ENCODE data around the gene LDLRAD3. TPM values are rescaled to one million over a fixed set of nuclear protein-coding genes. Genes with fewer than 3 reads are reported as not detected.

LDLRAD3 gene
- total and polyA plus RNA-seq, 7 donors, result 5.9 to 20.7 (median 12.1) TPM

- 92 to 95% (median 93%) methylated on average over 8 of the region's 8 CpGs for WGBS, 3 donors
- Histone ChIP-seq H3K4me1 (peaks cover 24% of the 10 kb centered on the region), H3K36me3 (ENCODE audit: insufficient read depth in 1 of 2, low read depth in 1 of 2) (no peaks in the 10 kb centered on the region), H3K9me3 (no peaks in the 10 kb centered on the region), H3K27ac (no peak overlapping the region), H3K4me3 (no peak overlapping the region), H3K27me3 (ENCODE audit: insufficient read depth in 3 of 3, low read length in 2 of 3) (no peaks in the 10 kb centered on the region)
- intact Hi-C loops (cut with DNase I), result no loop called here
- DNase-seq (no peak), ATAC-seq (no peak)
- no peak for TF ChIP-seq CTCF (IDR thresholded peaks at IDR 0.05)
Measured at GRCh38 chr11:36007127-36007655, 63.3 kb downstream of the LDLRAD3 start.

DNA sequence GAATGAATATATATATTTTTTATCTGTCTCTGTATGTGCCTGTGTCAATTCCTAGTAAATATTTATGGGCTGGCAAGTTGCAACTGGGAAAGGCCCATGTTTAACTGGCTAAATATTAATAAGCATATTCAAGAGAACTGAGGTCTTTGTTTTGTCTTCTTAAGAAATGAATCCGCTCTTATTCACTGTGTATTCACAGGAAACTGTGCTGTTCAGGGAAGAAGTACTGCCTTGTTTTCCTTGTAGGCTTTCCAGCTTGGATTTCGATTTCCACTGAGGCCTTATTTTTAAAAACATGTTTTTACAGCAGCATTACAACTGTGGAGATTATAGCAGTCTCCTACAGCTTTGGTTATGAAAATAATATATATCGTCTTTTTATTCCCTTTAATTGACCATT lies 64.7 kb downstream of the LDLRAD3 start:
- Histone ChIP-seq H3K9me3 (no peaks in the 10 kb centered on the region), H3K27ac (no peak overlapping the region), H3K4me1 (peaks cover 24% of the 10 kb centered on the region), H3K27me3 (ENCODE audit: insufficient read depth in 3 of 3, low read length in 2 of 3) (no peaks in the 10 kb centered on the region), H3K4me3 (no peak overlapping the region), H3K36me3 (ENCODE audit: insufficient read depth in 1 of 2, low read depth in 1 of 2) (no peaks in the 10 kb centered on the region)
- DNase-seq (no peak), ATAC-seq (no peak)
- no peak for TF ChIP-seq CTCF (IDR thresholded peaks at IDR 0.05)
- 76 to 80% (median 78%) methylated on average over 3 of the region's 3 CpGs for WGBS, 3 donors
- intact Hi-C loops (cut with DNase I), result no loop called here

DNA sequence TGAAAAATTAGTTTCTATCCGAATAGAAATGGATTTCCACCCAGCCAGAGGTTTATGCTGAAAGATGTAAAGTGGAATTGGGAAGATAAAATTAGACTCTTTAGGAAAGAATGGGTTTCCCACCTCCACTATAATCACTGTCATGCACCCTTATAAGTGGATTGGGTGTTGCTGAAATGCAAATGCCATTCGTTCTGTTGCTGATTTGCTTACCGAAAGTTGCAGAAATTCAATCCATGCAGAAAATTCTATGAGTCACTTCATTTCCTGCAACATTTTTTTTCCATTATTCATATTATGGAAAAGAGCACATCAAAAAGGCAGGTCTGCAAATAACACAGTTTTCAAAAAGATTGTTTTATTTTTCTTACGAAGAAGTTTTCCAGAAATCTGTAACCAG lies 65.6 kb downstream of the LDLRAD3 start:
- no peak for DNase-seq
- WGBS, 3 donors, result 27 to 44% (median 28%) methylated on average over 4 of the region's 4 CpGs
- peaks cover 30% of the 10 kb centered on the region for H3K4me1 ChIP-seq
- H3K4me3 ChIP-seq, result no peak overlapping the region
- H3K27ac ChIP-seq, result no peak overlapping the region
- TF ChIP-seq CTCF (IDR thresholded peaks at IDR 0.05), result no peak
- no peaks in the 10 kb centered on the region for H3K9me3 ChIP-seq
- no peaks in the 10 kb centered on the region for H3K36me3 ChIP-seq (ENCODE audit: insufficient read depth in 1 of 2, low read depth in 1 of 2)
- no peaks in the 10 kb centered on the region for H3K27me3 ChIP-seq (ENCODE audit: insufficient read depth in 3 of 3, low read length in 2 of 3)
- ATAC-seq, result no peak
- intact Hi-C loops (cut with DNase I), result no loop called here

DNA sequence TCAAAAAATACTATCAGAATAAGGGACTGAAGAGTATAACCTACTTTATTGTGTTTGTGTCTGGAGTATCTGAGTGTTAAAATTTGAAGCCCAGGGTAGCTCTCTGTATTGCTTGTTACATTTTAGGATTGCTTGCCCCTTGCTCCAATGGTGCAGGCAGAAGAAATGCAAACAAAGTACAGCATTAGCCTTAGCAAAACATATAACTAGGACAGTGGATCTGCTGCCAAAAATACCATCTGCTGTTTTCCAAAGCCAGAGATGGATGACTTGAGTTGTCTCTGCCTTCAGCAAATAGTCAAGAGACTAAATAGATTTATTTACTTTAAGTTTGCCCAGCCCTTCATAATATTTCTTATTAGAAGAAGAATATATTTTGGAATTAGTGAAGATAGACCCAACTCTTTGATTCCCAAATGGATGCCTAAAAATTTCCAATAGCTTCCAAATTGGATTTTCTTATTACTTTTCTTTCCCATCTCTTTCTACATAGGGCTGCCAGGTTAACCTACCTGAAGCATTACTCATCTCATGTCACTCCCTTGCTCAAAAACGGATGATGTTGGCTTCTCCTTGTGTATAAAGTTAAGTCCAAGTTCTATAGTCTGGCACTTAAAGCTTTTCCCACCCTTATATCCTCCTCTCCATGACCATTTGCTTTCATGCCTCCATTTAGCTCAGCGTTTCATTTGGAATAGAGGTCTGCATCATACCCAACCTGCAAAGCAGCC lies 66.3 kb downstream of the LDLRAD3 start:
- Histone ChIP-seq H3K4me1 (peaks cover 37% of the 10 kb centered on the region), H3K9me3 (no peaks in the 10 kb centered on the region), H3K36me3 (ENCODE audit: insufficient read depth in 1 of 2, low read depth in 1 of 2) (no peaks in the 10 kb centered on the region), H3K27me3 (ENCODE audit: insufficient read depth in 3 of 3, low read length in 2 of 3) (no peaks in the 10 kb centered on the region), H3K4me3 (no peak overlapping the region), H3K27ac (peak overlapping the region; percentile 20)
- 44 to 58% (median 51%) methylated on average over 2 of the region's 2 CpGs for WGBS, 3 donors
- DNase-seq, result no peak
- intact Hi-C loops (cut with DNase I), result no loop called here
- no peak for TF ChIP-seq CTCF (IDR thresholded peaks at IDR 0.05)
- no peak for ATAC-seq

GRCh38 chr11:36011574-36011973 lies 67.7 kb downstream of the LDLRAD3 start:
- intact Hi-C loops (cut with DNase I), result no loop called here
- no peaks in the 10 kb centered on the region for H3K9me3 ChIP-seq
- WGBS, 3 donors, result 88 to 97% (median 94%) methylated on average over 5 of the region's 5 CpGs
- no peak for TF ChIP-seq CTCF (IDR thresholded peaks at IDR 0.05)
- ATAC-seq (no peak), DNase-seq (no peak)
- H3K27me3 ChIP-seq (ENCODE audit: insufficient read depth in 3 of 3, low read length in 2 of 3), result no peaks in the 10 kb centered on the region
- no peak overlapping the region for H3K27ac ChIP-seq
- H3K36me3 ChIP-seq (ENCODE audit: insufficient read depth in 1 of 2, low read depth in 1 of 2), result no peaks in the 10 kb centered on the region
- H3K4me1 ChIP-seq, result peaks cover 44% of the 10 kb centered on the region
- H3K4me3 ChIP-seq, result no peak overlapping the region

Data from psoas muscle (tissue), 8 donors.